HL-60 (cell line): ENCODE results near the gene TBC1D24.
"Not testable (repeated sequence)": the region's sequence is repeated elsewhere in the genome, so short reads cannot be mapped to it uniquely, and the experiment has no call there.

Experiments
- DNase-seq, 2 experiments: peaks; one replicate each; pipeline ENCODE4 v3.0.0-alpha.2; 2010 to 2020; ENCODE audit warnings: low read depth in 1 of 2, low spot score in 1 of 2
- H3K27ac ChIP-seq: fragments of 250-450 bp; sonication (Bioruptor Pico); replicated peaks from 2 replicates; pipeline ENCODE4 v1.5.1; 2020; ENCODE audit warnings: mild to moderate bottlenecking, moderate library complexity
- H3K27me3 ChIP-seq: fragments of 250-450 bp; sonication (Bioruptor Pico); 2 replicates; pipeline ENCODE4 v1.5.1; 2021; ENCODE audit warnings: mild to moderate bottlenecking, moderate library complexity; ENCODE audit not compliant: insufficient read depth, poor library complexity, severe bottlenecking
- H3K4me3 ChIP-seq: replicated peaks from 2 replicates; pipeline ENCODE4 v1.5.1; 2011; ENCODE audit warnings: mild to moderate bottlenecking, control low read depth, low read length; ENCODE audit not compliant: insufficient read depth
- GABPA ChIP-seq: IDR thresholded peaks from 2 replicates; pipeline ENCODE4 v1.6.1; 2012; ENCODE audit warnings: low read depth
- POLR2AphosphoS5 ChIP-seq: IDR thresholded peaks from 2 replicates; pipeline ENCODE4 v1.6.1; 2012; ENCODE audit warnings: low read depth
- REST ChIP-seq: IDR thresholded peaks from 2 replicates; pipeline ENCODE4 v1.6.1; 2012; ENCODE audit warnings: low read depth; ENCODE audit not compliant: insufficient replicate concordance
- SPI1 ChIP-seq: IDR thresholded peaks from 2 replicates; pipeline ENCODE4 v1.6.1; 2012; ENCODE audit warnings: low read depth, mild to moderate bottlenecking, borderline replicate concordance
- TF ChIP-seq, protein P1 (sequence below): IDR thresholded peaks from one replicate; pipeline ENCODE4 v1.5.1; 2011; ENCODE audit warnings: low read length, control low read depth, inconsistent platforms; ENCODE audit not compliant: insufficient read depth

The TBC1D24 gene

GRCh38 chr16:2533912-2534311, 59.0 kb downstream of the TBC1D24 start:
- no peak overlapping the region for H3K4me3 ChIP-seq
- H3K27me3 ChIP-seq = no peaks in the 10 kb centered on the region
- no peak for DNase-seq
- H3K27ac ChIP-seq = no peak overlapping the region
- no peak for TF ChIP-seq REST
- TF ChIP-seq GABPA = no peak
- TF ChIP-seq SPI1 = no peak
- no peak for TF ChIP-seq POLR2AphosphoS5
- TF ChIP-seq, protein P1, sequence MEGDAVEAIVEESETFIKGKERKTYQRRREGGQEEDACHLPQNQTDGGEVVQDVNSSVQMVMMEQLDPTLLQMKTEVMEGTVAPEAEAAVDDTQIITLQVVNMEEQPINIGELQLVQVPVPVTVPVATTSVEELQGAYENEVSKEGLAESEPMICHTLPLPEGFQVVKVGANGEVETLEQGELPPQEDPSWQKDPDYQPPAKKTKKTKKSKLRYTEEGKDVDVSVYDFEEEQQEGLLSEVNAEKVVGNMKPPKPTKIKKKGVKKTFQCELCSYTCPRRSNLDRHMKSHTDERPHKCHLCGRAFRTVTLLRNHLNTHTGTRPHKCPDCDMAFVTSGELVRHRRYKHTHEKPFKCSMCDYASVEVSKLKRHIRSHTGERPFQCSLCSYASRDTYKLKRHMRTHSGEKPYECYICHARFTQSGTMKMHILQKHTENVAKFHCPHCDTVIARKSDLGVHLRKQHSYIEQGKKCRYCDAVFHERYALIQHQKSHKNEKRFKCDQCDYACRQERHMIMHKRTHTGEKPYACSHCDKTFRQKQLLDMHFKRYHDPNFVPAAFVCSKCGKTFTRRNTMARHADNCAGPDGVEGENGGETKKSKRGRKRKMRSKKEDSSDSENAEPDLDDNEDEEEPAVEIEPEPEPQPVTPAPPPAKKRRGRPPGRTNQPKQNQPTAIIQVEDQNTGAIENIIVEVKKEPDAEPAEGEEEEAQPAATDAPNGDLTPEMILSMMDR = no peak

DNA sequence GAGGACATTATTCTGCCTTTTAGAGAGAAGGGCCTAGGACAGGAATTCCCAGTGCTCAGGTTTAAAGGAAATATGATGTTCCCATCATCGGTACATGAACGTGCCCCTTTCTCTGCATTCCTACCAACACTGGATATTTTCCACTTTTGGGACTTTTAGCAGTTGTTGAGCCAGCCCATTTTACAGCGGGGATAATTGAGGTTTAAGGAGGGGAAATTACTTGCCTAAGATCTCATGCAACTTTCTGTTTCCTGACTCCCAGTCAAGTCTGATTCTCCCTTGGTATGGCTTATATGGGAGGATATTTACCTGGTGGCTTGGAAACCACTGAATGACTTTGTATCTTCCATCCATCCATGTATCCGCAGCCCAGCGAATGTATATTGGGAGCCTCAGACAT, 59.4 kb downstream of the TBC1D24 start:
- H3K27ac ChIP-seq, H3K4me3 ChIP-seq: not testable (repeated sequence)

DNA sequence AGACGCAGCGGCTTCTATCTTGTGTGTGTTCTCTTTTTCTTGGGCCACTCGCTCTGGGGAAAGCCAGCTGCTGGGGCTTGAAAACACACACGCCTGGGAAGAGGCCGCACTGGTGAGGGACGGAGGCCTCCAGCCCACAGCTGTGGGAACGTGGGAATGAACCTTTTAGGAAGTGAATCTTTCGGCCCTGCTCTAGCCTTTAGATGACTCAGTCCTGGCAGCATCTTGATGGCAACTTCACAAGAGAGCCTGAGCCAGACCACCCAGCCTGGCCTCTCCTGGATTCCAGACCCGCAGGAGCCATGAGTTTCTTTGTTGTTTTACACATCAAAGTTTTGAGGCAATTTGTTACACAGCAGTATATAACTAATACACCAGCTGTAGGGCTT, 60.7 kb downstream of the TBC1D24 start:
- Histone ChIP-seq H3K4me3 (no peak overlapping the region), H3K27ac (no peak overlapping the region), H3K27me3 (no peaks in the 10 kb centered on the region)
- DNase-seq = no peak
- TF ChIP-seq, protein P1 = no peak
- TF ChIP-seq SPI1 (no peak), POLR2AphosphoS5 (no peak), REST (no peak)

More for the DNA sequence above, 59.4 kb downstream of the TBC1D24 start:
- H3K27me3 ChIP-seq, DNase-seq: not testable (repeated sequence)

- Histone ChIP-seq H3K27ac (peak within 1 kb of the TSS; percentile 65), H3K27me3 (no peaks in the 10 kb centered on the region), H3K4me3 (peak within 1 kb of the TSS; percentile 56)
- TF ChIP-seq, protein P1 = no peak
- no peak for TF ChIP-seq POLR2AphosphoS5
- peak; percentile 64; the same call in 1 of the 2 replicates for TF ChIP-seq GABPA
- TF ChIP-seq REST = no peak
- TF ChIP-seq SPI1 = no peak
- peak; percentile 88 to 93 for DNase-seq
These were observed 62.8 kb downstream of the TBC1D24 start, which contains the start of gene PDPK1 for GRCh38 chr16:2537451-2538379. PDPK1 (plus strand) TSS chr16:2538021; CDS start chr16:2538113, 92 bp downstream.

GRCh38 chr16:2539192-2539844, 64.4 kb downstream of the TBC1D24 start:
- not testable (repeated sequence) for H3K27me3 ChIP-seq, H3K4me3 ChIP-seq
- H3K27ac ChIP-seq = peak overlapping the region; percentile 16; the same call in 1 of the 2 replicates
- DNase-seq = peak in 1 of 2 experiments; percentile 45
